K562 (cell line): ENCODE results near the gene ARSA. TPM values are rescaled to one million over a fixed set of nuclear protein-coding genes. Genes with fewer than 3 reads are reported as not detected.

Experiments
- HDAC1 ChIP-seq, 2 experiments: fragments of 450-650 bp; IDR thresholded peaks; 2 replicates each; pipeline ENCODE4 v1.6.1; 2016 to 2017; ENCODE audit warnings: inconsistent platforms in 1 of 2, mild to moderate bottlenecking in 1 of 2, moderate library complexity in 1 of 2
- TBL1XR1 ChIP-seq, 2 experiments: IDR thresholded peaks; 2 replicates each; pipeline ENCODE4 v1.6.1; 2012; ENCODE audit warnings: improper control_type of control experiment in 2 of 2, low read length in 2 of 2, mild to moderate bottlenecking in 1 of 2
- ZNF586 ChIP-seq: fragments of 450-650 bp; formaldehyde crosslinking; conservative IDR thresholded peaks from 2 replicates; pipeline ENCODE4 v1.4.0; 2020; ENCODE audit warnings: mild to moderate bottlenecking, moderate library complexity
- polyA plus RNA-seq, 8 experiments: library from polyadenylated mRNA; depleted of rRNA in 4 of 8; stranded (reverse) in 5 of 8; unstranded in 3 of 8; fragments of >200 nt; fragmentation: Nextera tagmentation in 2 of 8; fragmentation: Illumina TruSeq in 1 of 8; extraction: Ambion mirVana in 2 of 8; extraction: Trizol in 1 of 8; gene quantifications; 2 replicates each; pipeline versions ENCODE4 v1.2.1 to v1.2.3, GENCODE V29; 2011 to 2014; ENCODE audit warnings: inconsistent platforms in 1 of 8, missing spikeins in 1 of 8
- total RNA-seq, 7 experiments: library from RNA; depleted of rRNA in 6 of 7; stranded (reverse); fragments of >200 nt in 6 of 7; fragmentation: Illumina TruSeq in 2 of 7; extraction: Trizol in 2 of 7; gene quantifications; 2 replicates each; pipeline versions ENCODE4 v1.2.1 to v1.2.3, GENCODE V29; 2011 to 2021; ENCODE audit warnings: low replicate concordance in 1 of 7
- TF ChIP-seq, protein P1 (sequence below): sonication (generic); formaldehyde crosslinking; IDR thresholded peaks from 2 replicates; pipeline ENCODE4 v1.8.1; 2022; ENCODE audit warnings: missing genetic modification reagents
- TF ChIP-seq, protein P2 (sequence below): sonication (generic); formaldehyde crosslinking; IDR thresholded peaks from 2 replicates; pipeline ENCODE4 v1.8.0; 2022; ENCODE audit warnings: missing genetic modification reagents, mild to moderate bottlenecking, moderate library complexity, borderline replicate concordance
- TF ChIP-seq, protein P3 (sequence below): fragments of 450-650 bp; formaldehyde crosslinking; conservative IDR thresholded peaks from 2 replicates; pipeline ENCODE4 v1.4.0; 2022; ENCODE audit warnings: mild to moderate bottlenecking, missing genetic modification characterization

Gene ARSA
- total and polyA plus RNA-seq, 9 of the 15 experiments (the other 6 are each of a cell fraction or from before 2014, with no cell fraction given) = 0.32 to 10.9 (median 1.8) TPM; not detected in 1

DNA sequence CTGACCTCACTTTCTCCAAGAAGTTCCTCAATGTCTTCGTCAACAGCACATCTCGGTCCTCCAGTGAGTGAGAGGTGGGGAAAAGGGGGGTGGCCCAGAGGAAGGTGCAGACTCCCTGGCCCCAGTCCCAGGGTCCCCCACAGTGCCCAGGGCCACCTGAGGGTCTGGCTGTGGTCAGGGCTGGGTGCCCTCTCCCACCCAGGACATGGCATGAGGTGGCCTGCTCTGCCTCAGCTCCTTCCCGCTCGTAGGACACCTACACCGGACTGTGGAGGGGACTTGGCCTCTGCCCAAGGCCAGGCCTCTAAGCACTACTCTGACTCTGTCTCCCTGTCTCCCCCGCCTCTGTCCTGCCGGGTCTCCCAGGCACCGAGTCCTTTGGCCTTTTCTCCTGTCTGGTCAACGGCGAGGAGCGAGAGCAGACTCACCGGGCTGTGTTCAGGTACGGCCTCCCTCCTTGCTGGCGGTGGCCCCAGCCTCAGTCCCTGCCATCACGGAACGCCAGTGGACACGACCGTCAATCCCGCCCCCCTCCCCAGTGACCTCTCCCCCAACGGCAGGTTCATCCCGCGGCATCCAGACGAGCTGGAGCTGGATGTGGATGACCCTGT lies 22.8 kb downstream of the ARSA start (continued):
- TF ChIP-seq, protein P1, sequence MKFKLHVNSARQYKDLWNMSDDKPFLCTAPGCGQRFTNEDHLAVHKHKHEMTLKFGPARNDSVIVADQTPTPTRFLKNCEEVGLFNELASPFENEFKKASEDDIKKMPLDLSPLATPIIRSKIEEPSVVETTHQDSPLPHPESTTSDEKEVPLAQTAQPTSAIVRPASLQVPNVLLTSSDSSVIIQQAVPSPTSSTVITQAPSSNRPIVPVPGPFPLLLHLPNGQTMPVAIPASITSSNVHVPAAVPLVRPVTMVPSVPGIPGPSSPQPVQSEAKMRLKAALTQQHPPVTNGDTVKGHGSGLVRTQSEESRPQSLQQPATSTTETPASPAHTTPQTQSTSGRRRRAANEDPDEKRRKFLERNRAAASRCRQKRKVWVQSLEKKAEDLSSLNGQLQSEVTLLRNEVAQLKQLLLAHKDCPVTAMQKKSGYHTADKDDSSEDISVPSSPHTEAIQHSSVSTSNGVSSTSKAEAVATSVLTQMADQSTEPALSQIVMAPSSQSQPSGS (CRISPR knock-in tag) = no peak
- no peak for TF ChIP-seq TBL1XR1 (IDR thresholded peaks at IDR 0.05; ENCODE audit: low read length in 2 of 2)
- TF ChIP-seq, protein P2, sequence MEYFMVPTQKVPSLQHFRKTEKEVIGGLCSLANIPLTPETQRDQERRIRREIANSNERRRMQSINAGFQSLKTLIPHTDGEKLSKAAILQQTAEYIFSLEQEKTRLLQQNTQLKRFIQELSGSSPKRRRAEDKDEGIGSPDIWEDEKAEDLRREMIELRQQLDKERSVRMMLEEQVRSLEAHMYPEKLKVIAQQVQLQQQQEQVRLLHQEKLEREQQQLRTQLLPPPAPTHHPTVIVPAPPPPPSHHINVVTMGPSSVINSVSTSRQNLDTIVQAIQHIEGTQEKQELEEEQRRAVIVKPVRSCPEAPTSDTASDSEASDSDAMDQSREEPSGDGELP (CRISPR knock-in tag) = no peak
- no peak for TF ChIP-seq HDAC1 (IDR thresholded peaks at IDR 0.05)
- TF ChIP-seq ZNF586 (CRISPR knock-in tag) = no peak
- TF ChIP-seq, protein P3, sequence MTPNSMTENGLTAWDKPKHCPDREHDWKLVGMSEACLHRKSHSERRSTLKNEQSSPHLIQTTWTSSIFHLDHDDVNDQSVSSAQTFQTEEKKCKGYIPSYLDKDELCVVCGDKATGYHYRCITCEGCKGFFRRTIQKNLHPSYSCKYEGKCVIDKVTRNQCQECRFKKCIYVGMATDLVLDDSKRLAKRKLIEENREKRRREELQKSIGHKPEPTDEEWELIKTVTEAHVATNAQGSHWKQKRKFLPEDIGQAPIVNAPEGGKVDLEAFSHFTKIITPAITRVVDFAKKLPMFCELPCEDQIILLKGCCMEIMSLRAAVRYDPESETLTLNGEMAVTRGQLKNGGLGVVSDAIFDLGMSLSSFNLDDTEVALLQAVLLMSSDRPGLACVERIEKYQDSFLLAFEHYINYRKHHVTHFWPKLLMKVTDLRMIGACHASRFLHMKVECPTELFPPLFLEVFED = no peak
